GM19395 (cell line): ENCODE measurements around the gene PIK3R2.
"Not testable (repeated sequence)": the region's sequence is repeated elsewhere in the genome, so short reads cannot be mapped to it uniquely, and the experiment has no call there.

Source experiments
- ATAC-seq: cut with Tn5 transposase; IDR thresholded peaks from one replicate; pipeline ENCODE4 v1.9.1; 2021; ENCODE audit warnings: mild to moderate bottlenecking, moderate library complexity; ENCODE audit not compliant: unreplicated experiment

Gene PIK3R2

DNA sequence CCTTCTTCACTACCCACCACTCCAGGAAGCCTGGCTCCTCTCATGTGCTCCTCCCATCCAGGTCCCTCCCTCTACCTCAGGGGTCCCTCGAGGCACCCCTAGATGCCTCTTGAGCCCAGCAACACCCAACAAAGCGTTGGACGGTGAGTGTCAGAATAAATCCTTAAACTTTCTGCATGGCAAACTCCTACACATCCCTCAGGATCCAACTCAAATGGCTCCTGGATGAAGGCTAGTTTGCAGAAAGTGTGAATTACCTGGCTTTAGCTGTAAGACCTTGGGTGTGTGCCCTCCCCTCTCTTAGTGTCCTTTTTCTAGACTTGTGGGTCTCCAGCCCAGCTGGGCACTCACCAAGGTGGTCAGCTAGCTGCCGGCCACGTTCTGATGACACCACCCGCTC lies 45.4 kb downstream of the PIK3R2 start:
- no peak for ATAC-seq

DNA sequence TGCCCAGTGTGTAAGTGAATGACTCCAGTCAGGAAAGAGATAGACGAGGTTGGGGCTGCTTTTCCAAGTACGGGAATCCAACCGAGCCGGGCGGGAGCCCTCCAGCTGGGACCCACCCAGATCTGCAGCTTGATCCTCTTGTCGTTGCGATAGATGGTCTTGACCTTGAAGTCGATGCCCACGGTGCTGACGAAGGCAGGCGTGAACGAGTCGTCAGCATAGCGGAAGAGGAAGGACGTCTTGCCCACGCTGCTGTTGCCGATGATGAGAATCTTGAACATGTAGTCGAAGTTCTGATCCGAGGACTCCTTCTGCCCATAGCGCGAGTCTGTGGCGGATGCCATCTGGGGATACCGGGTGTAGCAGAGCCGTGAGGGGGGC lies 49.4 kb downstream of the PIK3R2 start:
- no peak for ATAC-seq

DNA sequence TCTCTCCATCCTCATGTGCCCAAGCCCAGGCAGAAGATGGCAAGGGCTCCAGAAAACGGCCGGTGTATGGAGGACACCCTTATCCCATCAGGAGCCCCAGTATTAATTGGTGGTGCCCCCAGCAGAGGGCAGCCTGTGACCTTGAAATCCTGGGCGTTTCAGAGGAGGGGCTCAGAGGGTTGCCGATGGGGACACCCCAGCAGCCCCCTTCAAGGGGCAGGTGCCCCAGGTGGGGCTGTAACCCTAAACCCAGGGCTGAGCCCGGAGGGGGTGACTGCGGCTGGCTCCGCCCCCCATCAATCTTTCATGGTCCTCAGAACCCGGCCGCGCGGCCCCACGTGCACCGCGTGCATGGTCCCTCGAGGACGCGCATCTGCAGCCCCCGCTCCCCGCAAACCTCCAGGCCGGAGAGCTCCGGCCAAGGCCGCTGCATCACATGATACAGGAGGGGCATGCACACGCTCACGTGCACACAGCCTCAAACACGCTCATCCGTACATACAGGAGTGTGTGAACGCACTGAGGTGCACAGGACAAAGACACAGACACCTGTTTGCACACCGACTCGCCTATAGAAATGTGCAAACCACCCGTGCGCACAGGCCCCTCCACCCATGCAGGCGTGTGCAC lies 49.9 kb downstream of the PIK3R2 start:
- no peak for ATAC-seq

DNA sequence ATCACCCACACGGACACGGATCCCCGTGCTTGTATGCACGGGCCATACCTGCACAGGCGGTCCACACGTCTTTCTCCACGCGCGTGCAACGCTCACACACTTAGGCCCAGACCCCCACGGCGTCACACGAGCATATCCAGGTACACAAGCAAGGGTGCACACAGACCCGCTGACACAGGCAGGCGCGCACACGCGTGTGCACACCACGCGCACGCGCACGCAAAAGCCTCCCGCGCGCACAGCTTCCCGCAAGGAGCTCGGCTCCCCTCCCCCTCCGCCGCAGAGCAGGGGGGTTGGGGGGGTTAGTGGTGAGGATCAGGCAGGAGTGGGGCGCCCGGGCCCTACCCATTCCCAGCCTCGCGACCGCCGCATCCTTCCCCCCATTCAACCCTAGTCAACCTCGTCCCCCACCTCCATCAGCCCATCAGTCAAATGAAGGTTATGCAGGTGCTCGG lies 50.5 kb downstream of the PIK3R2 start:
- no peak for ATAC-seq

DNA sequence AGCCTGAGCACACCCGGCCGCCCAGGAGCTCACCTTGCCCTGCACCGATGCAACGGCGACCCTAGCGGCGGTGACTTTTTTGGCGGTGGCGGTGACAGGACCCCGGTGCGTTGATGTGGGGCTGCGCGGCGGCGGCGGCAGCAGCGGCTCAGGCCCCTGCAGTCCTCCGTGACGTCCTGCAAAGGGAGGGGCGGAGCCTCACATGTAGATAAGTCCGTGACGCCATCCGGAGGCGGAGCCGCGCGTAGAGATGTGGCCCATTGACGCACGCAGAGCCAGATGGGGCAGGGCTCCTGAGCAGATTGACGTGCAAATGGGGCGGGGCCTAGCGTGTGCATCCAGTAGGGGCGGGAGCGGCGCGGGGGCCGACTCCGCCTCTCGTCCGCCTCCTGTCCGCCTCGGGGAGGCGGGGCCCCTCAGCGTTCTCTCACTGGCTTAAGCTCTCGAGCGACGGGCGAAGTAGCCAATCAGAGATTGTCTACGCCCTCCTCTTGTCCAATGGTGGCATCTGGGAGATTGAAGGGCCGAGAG lies 51.0 kb downstream of the PIK3R2 start, which contains the start of gene RAB3A:
Gene RAB3A, minus strand, starts transcription at position 180 of the 531 bp plus-strand sequence. CDS start 1,302 bp downstream, outside the sequence.
- ATAC-seq = peak; percentile 88

DNA sequence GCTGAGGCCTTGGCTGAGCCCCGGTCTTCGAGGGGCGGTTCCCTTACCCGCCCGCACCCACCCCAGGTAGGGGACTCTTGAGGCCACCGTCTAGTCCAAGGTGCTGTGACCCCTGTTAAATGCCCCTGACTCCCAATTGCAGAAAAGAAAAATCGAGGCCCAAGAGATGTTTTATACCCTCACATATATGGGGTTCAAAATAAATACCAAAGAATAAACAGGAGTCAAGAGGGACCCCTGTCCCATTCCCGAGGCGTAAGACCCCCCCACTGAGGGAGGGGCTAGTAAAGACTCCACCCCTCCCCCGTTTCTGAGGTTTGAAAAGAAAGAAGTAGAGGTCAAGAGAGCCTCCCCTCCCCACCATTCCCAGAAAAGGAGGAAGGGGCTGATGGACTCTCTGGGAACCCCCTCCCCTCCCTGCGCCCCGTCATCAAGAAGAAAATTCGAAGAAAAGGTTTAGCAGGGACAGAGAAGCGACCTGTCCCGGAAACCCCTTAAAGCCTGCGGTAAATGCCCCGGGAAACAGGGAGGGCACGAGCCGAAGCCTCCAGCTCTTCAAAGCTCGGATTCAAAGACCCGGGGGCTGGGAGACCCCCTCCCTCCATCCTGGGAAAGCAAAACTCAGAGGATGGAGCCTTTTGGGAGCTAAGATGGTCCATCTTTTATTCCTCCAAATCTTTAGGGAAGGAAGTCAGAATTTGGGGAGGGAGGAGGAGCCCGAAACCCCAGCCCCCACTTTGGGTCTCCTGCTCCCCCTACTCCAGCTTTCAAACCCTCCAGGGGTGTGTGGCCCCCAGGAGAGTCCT lies 51.6 kb downstream of the PIK3R2 start:
- ATAC-seq = peak; percentile 9

DNA sequence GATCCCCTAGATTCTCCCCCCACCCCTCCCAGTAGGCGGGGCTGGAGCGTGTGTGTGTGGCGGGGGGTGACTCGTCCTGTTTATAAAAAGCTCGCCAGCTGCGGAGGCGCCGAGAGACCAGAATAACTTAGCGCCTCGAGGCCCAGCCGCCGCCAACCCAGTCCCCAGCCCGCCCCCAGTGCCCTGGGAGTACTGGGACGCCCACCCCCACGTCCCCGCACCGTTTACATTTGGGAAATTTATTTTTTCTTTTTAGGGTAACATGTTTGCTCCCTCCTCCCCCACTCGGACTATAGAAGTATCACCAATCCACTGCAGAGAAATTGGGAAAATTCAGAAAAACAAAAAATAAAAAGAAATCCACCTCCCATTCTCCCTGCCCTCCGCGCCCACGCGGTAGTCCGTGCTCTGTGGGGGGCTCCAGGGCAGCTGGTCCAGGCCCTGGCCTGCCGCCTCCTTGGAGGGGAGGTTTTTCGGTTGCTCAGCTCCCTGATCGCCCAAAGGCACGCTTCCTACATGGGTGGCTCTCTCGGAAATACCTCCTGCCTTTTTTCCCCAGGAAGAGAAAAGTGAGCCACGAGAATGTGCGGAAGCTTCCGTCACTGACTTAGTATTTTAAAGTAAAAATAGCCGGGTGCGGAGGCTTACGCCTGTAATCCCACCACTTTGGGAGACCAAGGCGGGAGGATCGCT lies 52.4 kb downstream of the PIK3R2 start:
- no peak for ATAC-seq

DNA sequence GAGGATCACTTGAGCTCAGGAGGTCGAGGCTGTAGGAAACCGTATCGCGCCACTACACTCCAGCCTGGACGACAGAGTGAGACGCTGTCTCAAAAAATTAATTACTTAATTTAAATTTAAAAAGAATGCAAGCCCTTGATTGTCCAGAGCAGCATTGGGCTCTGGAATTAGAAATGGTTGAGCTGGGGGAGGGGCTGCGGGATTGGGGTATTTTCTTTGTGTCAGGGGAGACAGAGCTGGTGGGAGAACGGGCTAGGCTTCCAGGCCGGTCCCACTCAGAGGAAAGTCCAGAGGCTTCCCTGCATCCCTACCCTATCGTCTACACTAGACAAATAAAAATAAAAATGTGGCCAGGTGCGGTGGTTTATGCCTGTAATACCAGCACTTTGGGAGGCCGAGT lies 53.1 kb downstream of the PIK3R2 start:
- no peak for ATAC-seq

DNA sequence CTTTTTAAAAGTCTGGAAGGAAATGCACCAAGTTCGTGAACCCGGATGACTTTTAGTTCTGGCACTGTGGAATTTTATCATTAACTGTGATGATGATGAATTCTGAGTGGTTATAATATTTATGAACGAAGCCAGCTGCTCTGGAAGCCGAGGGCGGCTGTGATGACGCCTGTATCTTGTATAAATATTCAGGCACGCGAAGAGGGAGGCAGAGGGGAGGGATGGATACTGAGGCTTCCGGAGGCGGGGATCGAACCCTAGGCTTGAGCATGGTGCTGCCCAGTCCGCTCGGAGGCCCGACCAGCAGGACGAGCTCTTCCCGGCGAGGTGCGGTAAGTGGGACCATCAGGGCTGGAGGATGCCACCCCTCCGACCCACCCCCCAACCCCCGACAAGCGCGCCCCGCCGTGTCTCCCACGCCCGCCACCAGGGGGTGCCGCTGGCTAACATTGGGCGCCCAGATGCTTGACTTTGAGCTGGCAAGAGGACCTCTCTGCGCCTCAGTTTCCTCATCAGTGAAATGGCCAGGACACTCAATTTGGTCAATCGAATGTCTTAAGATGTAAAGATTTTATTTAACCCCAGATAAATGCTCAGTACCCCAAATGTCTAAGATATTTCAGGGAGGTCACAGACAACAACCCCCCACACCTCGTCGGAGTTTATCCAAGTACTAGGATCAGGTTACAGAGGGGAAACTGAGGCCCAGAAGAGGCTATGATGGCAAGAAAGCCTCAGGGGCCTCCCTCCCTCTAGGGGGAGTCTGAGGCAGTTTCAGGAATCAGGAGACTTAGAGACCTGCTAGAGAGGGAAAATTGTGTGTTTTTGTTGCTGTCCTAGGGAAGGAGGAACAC lies 55.4 kb downstream of the PIK3R2 start:
- no peak for ATAC-seq

DNA sequence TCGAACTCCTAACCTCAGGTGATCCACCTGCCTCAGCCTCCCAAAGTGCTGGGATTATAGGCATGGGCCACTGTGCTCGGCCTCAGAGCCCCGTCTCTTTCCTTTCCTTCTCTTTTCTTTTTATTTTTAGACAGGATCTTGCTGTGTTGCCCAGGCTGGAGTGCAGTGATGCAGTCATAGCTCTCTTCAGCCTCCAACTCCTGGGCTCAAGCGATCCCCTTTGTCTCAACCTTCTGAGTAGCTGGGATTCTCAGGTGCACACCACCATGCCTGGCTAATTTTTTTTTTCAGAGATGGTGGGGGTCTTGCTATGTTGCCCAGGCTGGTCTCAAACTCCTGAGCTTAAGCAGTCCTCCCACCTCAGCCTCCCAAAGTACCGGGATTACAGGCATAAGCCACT lies 56.9 kb downstream of the PIK3R2 start:
- ATAC-seq = not testable (repeated sequence)

DNA sequence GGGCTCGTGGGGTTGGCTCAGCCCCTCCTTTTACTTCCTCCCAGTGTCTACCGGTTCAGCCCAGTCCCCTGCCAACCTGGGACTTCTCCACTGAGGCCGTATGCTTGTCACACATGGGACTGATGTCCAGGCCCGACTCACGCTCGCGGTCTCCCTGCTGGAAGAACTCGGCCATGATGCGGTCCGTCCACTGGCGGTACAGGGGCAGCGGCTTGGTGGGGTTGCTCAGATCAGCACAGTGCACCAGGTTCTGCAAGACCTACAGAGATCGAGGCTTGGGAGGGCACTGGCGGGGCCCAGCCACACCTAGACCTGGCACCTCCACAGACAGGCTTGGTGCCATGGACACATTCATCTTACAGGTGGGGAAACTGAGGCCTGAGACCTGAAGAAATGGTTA lies 58.7 kb downstream of the PIK3R2 start:
- no peak for ATAC-seq

DNA sequence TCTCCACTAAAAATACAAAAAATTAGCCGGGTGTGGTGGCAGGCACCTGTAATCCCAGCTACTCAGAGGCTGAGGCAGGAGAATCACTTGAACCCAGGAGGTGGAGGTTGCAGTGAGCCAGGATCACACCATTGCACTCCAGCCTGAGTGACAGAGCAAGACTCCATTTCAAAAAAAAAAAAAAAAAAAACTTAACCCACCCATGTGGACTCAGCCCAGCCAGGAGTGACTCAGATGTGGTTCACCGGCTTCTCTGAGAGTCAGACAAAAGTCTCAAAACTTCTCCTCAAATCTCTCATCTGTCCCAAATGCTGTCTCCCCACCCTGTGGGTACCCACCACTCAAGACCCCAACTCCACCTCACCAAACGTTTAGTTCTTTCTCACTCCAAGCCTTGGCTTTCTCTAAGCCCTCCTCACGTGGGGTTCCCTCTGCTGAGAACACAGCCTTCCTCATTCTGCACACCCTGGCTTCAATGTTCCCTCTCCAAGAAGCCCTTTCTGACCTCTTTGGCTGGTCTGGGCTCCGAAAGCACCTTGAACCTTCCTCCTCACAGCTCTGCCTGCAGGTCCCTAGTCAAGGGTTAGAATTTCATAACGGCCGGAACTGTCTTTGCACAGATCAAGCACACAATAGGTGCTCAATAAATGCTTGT lies 61.9 kb downstream of the PIK3R2 start:
- no peak for ATAC-seq

DNA sequence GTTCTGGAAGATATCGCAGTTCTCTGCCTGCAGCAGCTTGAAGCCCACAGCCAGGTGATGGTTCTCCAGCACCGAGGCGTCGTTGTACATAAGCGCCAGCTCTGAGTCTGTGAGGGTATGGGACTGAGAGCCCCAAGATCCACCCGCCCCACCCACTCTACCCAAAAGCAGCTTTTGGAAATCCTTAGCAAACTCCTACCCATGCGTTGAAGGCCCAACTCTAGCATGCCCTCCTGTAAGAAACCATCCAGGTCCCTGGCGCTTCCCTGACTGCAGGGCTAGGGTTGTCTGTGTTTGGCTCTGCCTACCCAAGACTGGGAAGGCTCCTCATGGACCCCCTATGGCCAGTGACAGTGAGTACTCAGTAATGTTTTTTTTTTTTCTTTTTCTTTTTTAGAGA lies 63.8 kb downstream of the PIK3R2 start:
- ATAC-seq = no peak

DNA sequence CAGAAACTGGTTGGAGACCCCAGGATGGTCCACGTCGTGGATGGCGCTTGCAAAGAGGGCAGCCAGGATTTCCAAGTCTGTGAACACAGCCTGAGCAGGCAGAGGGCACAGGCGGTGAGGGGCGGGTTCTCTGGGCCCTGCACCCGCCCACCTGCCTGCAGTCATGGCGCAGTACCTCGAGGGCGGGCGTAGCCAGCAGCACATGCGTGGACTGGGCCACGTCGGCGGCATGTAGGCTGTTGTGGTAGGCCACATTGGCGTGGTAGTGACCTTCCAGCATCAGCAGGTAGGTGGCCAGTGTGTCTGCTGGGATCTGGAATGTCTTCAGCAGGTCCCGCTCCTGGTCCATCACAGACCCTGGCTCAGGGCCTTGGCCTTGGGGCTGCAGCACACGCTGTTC lies 65.2 kb downstream of the PIK3R2 start:
- no peak for ATAC-seq

DNA sequence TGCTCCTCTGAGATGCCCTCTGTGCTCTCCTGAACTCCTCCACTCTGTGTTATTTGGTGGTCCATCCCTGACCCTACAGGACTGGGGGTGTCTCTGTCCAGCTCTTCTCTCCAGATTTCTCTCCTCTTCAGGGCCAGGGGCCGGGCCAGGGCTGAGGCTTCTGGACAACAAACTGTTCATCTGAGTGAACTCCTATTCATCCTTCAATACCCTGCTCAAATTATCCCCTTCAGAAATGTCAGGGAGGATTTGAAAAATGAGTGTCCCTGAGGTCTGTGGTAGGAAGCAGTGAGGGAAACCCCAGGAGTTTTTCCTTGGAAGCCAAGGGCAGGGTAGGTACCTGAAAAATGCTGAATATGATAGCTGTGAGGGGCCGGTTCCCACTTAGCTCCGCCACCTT lies 65.6 kb downstream of the PIK3R2 start:
- ATAC-seq = no peak
